SH-SY5Y (cell line): ENCODE data around the gene MYO1D.

Experiments used
- GATA2 ChIP-seq: IDR thresholded peaks from 2 replicates; pipeline ENCODE4 v1.6.1; 2011; ENCODE audit warnings: mild to moderate bottlenecking, low read depth, low read length
- GATA3 ChIP-seq: IDR thresholded peaks from 2 replicates; pipeline ENCODE4 v1.6.1; 2011; ENCODE audit warnings: low read depth, mild to moderate bottlenecking, low read length, moderate library complexity

DNA sequence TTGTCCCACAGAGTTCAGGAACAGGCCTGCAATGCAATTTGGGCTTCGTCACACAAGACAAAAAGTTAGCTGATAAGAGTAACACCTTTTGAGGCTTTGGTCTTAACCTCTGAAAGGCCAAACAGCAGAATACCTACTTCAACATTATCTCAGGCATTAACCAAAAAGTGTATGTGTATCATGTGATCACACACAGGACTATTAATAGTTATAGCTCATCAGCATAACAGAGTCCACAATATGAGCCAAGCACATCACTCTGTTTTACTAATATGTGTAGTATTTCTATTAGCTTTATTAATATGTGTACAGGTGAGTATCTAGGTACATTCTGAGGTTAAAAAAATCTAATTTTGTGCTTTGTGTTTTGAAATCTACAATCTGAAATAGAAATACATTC lies 30.8 kb downstream of the MYO1D start:
- TF ChIP-seq GATA2 (no peak), GATA3 (no peak)
